ENCODE results near the gene C2orf49.
A peak's percentile ranks its signal among the peaks of the same experiment; 100 is the strongest.

C2orf49 gene

DNA sequence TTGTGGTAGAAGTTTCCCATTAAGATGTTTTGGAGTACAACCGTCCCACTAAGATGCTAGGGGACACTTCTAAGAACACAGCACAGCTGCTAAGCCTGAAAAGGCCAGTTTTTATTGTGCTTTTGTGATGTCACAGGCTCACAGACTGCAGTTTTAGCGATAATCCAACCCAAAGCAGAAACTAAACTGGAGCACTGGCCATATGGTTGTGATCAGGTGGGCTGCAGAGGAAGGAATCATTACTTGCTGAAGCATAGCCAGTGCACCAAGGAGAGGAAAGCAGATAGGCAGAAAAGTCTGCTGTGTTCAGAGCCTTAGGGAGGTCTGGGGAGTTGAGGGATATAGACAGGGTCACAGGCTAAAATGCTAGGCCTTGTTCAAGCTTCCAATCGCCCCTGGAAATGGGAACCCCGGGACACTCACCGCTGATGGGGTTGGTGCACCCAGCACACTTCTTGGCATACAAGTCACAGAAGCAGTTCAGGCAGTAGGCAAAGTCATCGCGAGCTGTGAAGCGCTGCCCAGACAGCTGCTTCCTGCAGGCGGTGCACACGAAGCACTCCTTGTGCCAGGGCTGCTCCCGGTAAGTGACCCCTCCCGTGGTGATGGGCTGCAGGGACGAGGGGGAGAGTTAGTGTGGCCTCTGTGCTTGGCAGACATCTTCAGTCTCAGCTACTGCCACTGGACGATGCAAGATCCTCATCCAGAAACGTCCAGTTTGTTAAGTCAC is 25.7 kb downstream of the C2orf49 start:
- no peak for DNase-seq (ENCODE audit: low spot score)

DNA sequence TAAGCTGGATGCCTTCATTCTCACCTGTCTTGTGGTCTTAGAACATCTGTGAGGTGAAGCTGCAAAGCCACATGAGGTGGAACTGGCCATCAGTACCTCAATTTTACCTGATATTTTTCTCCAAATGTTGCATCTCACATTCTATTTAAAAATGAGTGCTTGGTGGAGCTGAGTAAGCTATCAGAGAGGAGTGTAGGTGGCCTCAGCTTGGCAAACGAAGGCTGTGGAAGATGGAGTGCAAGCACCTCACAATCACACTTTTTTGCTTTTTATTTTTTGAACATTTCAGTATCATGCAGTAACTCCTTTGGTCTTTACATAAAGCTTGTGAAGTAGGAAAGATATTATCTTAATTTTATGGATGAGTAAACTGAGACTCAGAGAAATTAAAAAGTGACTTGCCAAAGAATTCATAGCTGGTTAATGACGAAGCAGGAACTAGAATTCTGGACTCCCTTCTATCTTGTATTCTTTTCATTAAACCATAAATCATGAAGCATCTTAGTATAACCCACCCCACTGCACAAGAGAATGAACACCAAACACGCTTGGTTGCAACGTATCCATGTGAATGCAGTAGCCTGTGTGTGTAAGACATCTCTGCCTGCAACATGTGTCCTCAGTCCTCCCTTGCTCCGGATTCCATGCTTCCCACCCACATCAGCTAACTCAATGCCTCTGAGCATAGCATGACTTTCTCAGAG is 27.2 kb downstream of the C2orf49 start:
- no peak for DNase-seq (ENCODE audit: low spot score)

GRCh38 chr2:105365206-105365605 is 27.9 kb downstream of the C2orf49 start:
- no peak for DNase-seq (ENCODE audit: low spot score)

GRCh38 chr2:105368759-105369408 is 31.5 kb downstream of the C2orf49 start:
- no peak for DNase-seq (ENCODE audit: low spot score)

- peak; percentile 67 for DNase-seq (ENCODE audit: low spot score)
Measured at GRCh38 chr2:105369777-105370690, 32.7 kb downstream of the C2orf49 start.

DNA sequence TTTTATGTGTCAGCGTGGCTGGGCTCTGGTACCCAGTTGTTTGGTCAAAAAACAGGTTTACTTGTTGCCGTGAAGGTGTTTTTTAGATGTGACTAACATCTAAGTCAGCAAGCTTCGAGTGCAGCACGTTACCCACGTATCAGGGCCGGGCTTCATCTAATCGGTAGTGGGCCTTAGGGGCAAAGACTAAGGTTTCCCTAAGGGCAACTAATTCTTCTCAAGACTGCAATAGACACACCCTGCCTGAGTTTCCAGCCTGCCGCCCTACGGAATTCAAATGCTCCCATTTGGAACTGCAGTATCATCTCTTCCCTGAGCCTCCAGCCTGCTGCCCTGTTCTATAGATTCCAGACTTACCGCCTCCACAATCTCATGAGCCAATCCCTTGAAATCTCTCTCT is 33.8 kb downstream of the C2orf49 start:
- no peak for DNase-seq (ENCODE audit: low spot score)

- no peak for DNase-seq (ENCODE audit: low spot score)
Measured at GRCh38 chr2:105371810-105372209, 34.5 kb downstream of the C2orf49 start.

GRCh38 chr2:105373344-105373781 is 36.0 kb downstream of the C2orf49 start:
- peak; percentile 18 for DNase-seq (ENCODE audit: low spot score)

- DNase-seq (ENCODE audit: low spot score): no peak
Measured at GRCh38 chr2:105373895-105374401, 36.6 kb downstream of the C2orf49 start.

- no peak for DNase-seq (ENCODE audit: low spot score)
Measured at GRCh38 chr2:105375001-105375561, 37.7 kb downstream of the C2orf49 start.

- DNase-seq (ENCODE audit: low spot score): no peak
Measured at GRCh38 chr2:105376010-105376409, 38.7 kb downstream of the C2orf49 start.

DNA sequence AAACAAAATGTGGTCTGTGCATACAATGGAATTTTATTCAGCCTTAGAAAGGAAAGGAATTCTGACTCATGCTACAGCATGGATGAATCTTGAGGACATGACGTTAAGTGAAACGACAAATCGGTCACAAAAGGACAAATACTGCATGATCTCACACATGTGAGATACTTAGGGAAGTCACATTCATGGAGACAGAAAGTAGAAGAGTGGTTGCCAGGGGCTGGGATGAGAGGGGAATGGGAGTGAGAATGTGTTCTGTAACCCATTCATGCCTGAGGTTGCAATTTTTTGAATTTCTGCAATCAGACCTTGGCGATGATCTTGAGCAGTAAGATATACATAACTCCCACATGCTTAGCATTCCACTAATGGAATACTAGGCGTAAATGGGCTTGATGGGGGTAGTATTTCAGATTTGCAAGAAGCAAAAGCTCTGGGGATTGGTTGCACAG is 39.5 kb downstream of the C2orf49 start:
- no peak for DNase-seq (ENCODE audit: low spot score)

DNA sequence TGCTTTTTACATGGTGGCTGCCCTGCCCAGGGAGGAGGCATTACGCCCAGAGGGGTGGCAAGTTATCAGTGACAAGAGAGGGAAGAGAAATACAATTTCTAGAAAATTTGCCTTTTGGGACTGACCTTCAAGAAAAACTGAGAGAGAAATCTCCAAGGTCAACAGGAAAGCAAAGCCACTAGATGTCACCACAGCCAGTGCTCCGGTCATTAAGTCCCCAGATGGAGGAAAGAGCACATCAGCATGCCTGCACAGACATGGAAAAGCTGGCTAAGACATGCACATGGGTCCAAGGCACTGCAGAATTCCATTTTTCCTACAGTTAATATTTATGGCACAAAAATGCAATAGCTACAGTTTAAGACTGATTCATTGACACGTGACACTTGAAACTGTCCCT is 40.5 kb downstream of the C2orf49 start:
- DNase-seq (ENCODE audit: low spot score): no peak

GRCh38 chr2:105378276-105378840 is 41.0 kb downstream of the C2orf49 start:
- no peak for DNase-seq (ENCODE audit: low spot score)

- DNase-seq (ENCODE audit: low spot score): no peak
Measured at GRCh38 chr2:105378921-105379383, 41.6 kb downstream of the C2orf49 start.

GRCh38 chr2:105379741-105380186 is 42.4 kb downstream of the C2orf49 start:
- no peak for DNase-seq (ENCODE audit: low spot score)

GRCh38 chr2:105380432-105381100 is 43.2 kb downstream of the C2orf49 start:
- no peak for DNase-seq (ENCODE audit: low spot score)

DNA sequence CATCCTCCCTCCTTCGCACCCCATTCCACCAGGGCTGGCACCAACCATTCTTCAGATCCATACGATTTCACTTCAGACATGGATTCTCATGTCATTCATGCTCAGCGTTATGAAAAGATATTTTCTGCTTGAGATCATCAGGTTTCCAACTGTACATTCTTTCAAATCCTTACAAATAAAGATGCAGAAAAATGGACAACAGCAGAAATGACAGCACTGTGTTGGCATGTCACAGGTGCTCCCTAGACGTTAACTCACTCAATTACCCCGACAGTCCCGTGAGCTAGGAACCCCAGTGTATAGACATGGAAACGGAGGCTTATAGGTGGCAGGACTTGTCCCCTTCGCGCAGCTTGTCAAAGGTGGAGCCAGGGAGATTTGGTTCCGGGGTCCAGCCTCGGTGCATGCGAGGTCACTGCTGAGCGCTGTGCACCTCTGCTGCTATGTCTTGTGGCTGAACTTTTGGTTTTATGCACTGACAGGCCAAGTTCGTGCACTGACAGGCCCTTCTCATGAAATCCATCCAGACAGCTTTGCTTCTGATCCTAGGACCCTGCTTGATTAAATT is 43.8 kb downstream of the C2orf49 start:
- no peak for DNase-seq (ENCODE audit: low spot score)

GRCh38 chr2:105382177-105382576 is 44.8 kb downstream of the C2orf49 start:
- no peak for DNase-seq (ENCODE audit: low spot score)
